Measurements from ENCODE around the gene CDO1.

GRCh38 chr5:115815006-115815692 is 1.3 kb downstream of the CDO1 start:
- TF ChIP-seq EZH2phosphoT487 (IDR thresholded peaks at IDR 0.05) (peak; percentile 48), CTCF (IDR thresholded peaks at IDR 0.05) (no peak), EZH2 (IDR thresholded peaks at IDR 0.05) (peak; percentile 74)
